HG02852 (cell line): ENCODE data around the gene PRKCB.

Experiments used
- ATAC-seq: cut with Tn5 transposase; IDR thresholded peaks from one replicate; pipeline ENCODE4 v1.9.1; 2021; ENCODE audit warnings: mild to moderate bottlenecking, moderate library complexity; ENCODE audit not compliant: unreplicated experiment

The PRKCB gene

DNA sequence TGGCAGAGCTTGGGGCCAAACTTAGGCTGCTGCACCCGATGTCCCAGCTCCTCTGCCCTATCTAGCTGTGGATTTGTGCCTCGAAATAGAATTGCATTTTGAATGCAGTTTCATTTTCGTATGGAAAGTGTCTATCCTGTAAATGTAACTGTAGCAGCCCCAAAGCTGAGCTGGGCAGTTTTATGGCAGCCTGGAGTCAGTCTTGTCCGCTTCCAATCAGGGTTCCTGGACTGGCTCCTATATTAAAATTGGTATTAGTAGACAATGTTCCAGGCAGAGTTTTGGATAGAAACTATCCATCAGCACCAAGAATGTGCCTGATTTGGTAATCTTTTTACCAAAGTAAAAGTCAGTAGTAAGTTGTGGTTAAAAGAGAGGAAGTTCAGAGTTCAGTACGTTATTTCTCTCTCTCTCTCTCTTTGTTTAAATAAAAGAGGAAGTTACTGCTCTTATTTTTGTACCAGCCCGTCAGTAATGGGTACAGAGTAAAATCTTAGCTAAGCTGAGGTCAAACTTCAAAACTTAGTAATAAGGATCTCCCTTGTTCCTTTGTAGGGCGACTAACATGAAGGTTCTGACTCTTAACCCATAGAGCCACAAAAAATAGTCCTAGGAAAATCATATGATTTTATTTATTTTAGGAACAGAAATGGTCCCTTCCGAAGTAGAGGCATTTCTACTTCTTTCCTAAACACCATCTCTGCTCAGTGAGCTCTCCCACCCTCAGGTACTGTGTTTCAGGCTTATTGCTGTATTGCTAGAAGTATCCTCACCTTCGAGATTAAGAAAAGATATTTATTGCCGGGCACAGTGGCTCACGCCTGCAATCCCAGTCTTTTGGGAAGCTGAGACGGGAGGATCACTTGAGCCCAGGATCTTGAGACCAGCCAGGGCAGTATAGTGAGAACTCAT lies 28.0 kb downstream of the PRKCB start:
- ATAC-seq, result peak; percentile 82

DNA sequence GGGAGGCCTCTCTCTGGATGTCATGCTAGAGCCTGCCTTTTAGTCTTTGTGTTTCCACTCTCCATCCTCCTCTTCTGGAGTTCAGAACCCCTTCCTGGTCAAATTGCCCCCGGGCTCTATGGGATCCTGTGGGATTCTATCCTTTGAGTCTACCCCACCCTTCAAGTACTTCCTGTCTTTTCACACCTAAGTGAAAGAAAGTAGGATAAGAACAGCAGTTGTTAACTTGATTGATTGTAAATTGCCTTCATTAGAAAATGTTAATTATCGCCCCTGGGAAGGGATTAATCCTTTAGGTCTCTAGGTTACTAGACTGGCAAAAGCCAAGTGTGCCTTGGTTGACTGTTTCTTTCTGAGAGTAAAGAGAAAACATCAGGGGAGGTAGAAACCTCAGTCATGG lies 30.1 kb downstream of the PRKCB start:
- no peak for ATAC-seq

DNA sequence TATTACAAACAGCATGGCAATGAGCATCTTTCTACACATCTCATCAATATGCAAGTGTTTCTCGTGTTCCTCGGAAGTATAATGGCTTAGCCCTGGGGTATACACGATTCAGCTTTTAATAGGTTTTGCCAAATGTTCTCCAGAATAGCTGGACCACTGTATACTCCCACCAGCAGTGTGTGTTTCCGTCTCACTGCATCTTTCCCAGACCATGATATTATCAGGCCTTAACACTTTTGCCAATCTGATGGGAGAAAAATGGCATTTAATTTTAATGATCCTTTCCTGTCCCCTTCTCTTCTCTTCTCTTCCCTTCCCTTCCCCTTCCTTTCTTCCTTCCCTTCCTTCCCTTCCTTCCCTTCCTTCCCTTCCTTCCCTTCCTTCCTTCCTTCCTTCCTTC lies 30.8 kb downstream of the PRKCB start:
- no peak for ATAC-seq

DNA sequence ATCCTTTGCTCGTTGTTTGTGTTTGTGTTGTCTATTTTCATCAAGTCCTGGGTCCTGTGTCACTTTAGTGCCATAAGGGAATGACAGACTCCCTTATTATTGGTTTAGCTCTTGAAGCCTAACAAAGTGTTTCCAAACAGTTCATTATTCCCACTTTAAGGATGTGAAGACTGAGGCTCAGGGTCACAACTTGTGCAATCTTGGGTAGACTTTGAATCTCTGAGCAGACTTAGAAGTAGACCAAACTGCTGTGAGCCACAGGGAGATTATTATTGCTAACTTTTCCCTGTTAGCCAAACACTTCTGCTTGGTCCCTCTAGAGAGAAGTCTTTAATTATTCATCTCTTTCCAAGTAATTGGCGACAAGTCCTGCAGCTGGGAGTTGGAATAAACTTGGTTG lies 31.8 kb downstream of the PRKCB start:
- ATAC-seq, result no peak

DNA sequence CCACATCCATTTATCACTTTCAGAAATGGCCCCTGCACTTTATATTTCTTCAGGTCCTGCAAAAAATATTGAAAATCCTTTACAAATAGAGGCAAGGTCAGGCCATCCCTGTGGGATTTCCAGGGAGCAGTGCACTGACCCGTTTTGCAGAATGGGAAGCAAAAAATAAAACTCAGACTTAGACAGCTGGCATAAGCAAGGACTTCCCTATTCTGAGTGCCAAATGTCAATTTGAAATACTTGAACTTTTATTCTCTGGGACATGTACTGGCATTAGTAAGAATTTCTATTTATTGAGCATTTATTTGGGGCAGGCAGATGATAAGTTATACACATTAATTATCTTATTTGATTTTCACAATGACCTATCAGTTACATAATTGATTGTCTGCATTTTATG lies 32.4 kb downstream of the PRKCB start:
- no peak for ATAC-seq

DNA sequence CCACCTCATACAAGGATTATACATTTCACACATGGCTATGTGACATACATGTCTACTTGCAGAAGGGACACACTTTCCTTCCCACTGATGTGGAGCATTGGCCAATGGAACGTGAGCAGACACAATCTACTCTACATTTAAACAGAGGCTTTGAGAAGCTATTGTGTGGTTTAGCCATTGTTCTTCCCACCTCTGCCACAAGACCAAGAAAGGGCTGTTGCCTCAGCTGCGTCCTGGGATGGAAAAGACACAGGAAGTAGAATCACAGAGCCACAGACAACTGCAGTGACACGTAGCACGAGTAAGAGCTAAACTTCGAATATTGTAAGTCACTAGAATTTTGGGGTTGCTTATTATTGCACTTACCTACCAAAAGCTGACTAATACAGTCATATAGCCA lies 33.3 kb downstream of the PRKCB start:
- ATAC-seq, result no peak

DNA sequence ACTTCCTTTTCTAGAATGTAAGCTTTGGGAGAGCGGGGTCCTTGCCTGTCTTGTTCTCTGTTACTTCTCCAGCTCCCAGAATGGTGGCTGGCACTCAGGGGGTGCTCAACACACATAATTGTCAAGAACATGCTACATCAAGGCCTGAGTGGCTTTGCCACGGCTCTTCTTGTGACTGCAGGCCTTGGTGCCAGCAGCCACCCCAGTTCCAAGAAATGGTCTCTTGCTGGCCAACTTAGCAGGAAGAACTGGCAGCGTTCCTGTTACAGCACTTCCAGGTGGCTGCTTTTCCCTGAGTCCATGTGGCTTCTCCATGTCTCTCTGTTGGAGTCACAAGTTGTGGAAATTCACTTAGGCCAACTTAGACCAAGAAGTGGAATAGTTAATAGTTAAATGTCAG lies 36.1 kb downstream of the PRKCB start:
- no peak for ATAC-seq

DNA sequence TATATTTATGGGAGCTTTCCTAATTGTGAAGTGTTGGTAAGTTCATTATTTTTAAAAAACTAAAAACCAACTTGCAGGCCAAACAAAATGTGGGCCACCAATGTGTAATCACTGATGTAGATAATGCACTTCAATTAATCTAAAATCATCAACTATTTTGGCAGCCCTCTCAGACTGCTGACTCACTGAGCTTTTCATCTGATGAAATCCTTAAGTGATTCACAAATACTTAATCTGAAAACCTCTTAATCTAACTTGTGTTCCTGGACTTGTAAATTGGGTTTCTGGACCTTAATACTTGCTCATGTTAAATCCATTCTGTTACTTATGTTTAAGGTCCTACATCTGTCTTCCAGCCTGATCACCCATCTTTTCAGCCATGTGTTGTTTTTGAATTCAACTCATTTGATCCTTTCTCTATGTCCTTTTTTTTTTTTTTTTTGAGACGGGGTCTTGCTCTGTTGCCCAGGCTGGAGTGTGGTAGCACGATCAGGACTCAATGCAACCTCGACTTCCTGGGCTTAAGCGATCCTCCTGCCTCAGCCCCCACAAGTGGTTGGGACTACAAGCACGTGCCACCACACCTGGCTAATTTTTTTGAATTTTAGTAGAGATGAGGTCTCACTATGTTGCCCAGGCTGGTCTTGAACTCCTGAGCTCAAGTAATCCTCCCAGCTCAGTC lies 39.0 kb downstream of the PRKCB start:
- ATAC-seq, result no peak

DNA sequence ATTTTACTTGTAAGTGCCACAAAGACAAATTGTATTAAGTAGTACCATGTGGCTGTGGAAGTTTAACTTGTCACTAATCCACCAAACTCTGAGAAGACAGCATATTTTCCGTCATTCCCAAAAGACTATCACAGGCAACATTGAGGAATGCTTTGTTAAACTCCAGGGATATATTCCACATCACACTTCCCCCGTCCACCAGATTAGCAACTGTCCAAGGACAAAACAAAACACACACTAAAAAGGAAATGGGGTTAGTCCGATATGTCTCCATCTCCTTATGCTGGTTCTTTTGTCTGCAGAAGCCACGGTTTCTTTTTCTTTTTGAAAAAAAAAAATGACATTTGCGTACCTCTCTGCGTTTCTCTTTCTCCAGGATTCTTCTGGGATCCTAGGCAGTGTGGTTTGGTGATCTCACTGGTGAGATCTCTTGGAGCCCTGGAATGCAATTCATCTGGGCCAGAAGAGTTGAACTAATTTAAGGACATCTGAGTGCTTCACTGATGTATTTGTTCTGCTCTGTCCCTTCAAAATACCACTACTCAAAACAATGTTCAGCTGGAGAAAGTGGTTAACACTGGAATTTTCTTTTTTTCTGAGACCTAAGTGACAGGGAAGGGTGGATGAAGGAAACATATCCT lies 40.6 kb downstream of the PRKCB start:
- ATAC-seq, result no peak

DNA sequence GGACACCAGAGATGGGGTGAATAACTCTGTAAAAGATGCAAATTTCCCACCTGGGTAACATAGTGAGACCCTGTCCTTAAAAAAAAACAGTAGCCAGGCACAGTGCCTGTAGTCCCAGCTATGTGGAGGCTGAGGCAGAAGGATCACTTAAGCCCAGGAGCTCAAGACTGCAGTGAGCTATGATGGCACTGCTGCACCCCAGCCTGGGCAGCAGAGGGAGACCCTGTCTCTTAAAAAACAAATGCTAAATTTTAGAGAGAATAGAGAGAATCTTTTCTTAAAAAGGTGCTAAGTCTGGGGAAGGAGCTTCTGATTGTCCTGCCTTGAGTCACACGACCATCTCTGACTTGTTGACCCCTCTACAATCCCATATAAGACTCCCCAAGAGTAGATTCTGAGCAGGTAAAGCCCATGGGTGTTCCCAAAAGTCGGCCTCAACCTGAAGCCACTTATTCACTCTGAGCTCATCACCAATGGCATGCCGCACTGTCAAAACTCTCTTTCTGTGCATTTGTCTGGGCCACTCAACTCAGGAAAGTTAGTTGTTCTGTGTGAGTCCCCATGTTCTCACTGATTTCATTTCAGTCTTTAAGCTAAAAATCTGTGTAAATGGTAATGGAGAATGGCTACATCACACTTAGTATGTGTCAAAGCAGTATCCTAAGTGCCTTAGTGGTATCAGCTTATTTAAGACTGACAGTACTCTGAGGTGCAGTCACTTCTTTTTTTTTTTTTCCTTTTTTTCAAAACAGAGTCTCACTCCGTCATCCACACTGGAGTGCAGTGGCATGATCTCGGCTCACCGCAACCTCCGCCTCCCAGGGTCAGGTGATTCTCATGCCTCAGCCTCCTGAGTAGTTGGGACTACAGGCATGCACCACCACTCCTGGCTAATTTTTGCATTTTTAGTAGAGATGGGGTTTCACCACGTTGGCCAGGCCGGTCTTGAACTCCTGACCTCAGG lies 41.6 kb downstream of the PRKCB start:
- ATAC-seq, result no peak

DNA sequence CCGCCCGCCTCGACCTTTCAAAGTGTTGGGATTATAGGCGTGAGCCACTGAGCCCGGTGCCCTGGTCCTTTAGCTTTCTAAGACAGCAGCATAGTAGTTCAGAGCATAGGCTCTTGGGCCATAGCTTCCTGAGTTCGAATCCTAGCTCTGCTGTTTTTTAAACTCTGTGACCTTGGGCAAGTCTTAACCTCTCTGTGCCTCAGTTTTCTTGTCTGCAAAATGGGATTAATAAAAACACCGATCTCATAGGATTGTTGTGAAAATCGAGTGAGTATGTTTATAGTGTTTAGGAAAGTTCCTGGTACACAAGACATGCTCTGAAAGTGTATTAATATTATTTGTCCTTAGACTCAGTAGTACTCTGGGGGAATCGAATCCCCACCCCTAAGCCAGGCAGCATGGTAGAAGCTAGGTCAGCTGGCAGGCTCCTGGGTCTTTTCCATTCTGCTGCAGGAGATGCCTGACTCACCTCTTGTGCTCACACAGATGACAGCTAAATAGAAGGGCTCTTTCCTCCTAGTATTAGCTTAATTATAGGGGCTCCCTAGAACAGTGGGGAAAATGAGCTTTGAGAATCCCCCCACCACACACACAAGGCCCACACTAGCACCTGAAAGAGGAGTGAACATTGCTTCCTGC lies 44.1 kb downstream of the PRKCB start:
- ATAC-seq, result no peak

DNA sequence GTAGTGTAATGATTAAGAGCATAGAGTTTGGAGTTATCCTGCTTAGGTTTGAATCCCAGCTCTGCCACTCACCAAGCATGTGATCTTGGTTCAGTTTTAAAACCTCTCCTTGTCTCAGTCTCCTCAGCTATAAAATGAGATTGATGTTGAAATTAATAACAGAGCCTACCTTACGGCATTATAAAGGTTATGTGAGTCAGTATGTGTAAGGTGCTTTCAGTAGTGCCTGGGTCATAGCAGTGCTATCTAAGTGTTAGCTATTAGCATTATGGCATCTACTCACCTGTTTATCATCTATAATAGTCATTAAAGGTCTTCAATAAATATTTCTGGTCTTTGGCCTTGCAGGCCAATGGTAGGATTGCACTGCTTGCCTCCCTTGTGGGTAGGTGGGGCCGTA lies 53.4 kb downstream of the PRKCB start:
- ATAC-seq, result no peak

DNA sequence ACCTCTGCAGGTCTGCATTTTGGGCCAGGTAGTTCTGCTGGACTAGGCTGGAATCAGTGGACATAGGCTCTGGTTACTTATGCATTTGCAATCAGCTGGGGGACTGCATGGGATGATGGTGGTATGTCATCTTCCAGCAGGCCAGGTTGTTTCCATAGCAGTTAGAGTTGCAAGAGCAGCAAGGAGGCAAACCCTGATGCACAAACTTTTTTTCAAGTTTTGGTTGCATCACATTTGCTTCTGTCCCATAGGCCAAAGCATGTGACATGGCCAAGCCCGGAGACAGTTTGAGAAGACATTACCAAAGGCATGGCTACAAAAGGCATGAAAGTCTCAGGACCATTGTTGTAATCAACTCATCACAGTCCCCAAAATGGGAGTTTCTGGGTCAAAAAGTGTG lies 58.2 kb downstream of the PRKCB start:
- no peak for ATAC-seq

DNA sequence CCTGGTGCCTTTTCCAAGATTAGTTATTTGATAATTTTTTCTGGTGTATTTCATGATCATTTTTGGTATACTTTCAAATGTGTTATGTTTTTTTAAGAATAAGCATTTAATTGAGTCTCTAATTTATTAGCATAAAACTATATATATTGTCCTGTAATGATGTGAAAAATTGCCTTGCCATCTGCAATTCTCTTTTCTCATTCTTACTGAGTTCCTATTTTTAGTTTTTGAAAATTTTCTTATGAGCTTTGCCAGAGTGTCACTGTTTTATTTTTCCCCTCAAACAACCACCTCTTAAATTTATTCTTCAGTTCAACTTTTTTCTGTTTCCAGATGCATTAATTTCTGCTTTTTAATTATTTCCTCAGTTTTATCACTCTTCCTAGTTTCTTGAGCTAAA lies 59.3 kb downstream of the PRKCB start:
- no peak for ATAC-seq

DNA sequence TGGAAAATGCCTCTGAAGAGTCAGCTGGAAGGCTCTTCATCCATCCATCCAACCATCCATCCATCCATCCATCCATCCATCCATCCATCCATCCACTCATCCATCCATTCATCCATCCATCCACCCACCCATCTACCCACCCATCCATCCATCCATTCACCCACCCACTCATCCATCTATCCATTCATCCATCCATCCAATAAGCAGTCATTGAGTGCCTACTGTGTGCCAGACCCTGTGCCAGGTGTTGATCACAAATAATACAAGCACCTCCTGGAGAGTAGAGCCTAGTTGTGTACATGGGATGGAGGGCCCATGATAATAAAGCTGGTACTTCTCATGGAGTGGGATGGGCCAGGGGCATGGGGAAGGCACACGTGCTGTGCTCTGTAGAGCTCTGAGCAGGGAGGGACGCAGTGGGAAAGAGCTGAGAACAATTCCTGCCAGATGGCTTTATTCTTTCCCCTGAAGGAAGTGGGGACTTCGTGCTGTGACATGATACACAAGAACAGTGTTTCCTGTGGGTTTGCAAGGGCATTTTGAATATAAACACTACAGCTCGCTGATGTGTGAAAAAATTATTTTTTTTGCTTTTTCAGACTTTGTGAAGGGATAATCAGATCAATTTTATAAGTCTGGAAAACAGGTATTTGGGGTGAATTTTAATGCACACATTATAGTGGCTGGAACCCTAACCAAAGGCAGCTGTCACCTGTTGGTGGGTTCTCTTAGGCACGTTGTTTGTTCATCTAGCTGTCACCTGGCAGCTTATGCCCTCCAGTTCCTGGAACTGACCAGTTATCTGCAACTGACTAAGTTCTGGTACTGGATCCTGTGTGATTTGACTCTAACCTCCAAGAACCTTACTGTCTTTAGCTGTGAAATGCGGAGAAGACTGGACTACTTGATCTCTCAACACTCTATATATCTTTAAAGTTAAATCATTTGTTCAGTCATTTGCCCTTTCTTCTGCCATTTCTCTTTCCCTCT lies 61.3 kb downstream of the PRKCB start:
- no peak for ATAC-seq

DNA sequence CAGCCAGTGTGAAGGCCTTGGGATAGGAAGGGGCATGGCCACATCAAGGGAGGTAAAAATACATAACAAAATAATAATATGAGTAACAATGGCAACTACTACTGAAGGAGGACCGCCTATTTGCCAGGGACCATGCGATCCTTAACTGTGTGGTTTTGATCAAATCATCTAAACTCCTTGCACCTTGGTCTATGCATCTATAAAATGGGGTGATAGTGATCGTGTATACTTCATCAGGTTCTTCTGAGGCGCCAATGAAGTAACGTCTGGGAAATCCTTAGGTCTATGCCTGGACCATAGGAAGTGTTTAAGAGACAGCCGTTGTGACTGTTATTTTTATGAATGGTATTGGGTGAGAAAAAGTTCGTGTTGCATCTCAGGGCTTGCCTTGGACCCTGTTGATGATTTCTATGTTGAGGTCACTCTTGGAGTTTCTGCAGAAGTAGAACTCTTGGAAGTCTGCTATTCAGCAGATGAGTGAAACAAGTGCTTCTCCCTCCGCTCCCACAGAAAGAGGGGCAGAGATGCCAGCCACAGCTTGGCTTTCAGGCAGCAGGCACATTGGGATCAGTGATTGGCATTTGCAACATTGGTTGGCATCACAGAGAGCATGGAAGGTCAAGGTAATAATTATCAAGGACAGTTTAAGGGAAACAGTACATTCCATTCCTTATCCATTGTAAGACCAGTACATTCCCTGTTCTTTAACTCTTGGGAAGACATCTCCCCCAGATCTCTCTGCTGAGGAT lies 63.1 kb downstream of the PRKCB start:
- no peak for ATAC-seq

DNA sequence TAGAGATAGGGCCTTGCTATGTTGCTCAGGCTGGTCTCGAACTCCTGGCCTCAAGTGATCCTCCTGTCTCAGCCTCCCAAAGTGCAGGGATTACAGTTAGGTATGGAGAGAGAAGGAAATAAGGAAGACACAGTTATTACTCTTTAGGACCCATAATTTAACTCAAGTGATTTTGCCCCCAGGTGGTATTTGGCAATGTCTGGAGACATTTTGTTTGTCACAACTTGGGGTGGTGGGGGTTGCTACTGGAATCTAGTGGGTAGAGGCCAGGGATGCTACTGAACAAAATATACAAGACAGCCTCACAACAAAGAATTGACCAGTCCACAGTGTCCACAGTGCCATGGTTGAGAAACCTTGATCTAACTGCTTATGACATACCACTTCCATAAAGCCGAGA lies 64.1 kb downstream of the PRKCB start:
- no peak for ATAC-seq

DNA sequence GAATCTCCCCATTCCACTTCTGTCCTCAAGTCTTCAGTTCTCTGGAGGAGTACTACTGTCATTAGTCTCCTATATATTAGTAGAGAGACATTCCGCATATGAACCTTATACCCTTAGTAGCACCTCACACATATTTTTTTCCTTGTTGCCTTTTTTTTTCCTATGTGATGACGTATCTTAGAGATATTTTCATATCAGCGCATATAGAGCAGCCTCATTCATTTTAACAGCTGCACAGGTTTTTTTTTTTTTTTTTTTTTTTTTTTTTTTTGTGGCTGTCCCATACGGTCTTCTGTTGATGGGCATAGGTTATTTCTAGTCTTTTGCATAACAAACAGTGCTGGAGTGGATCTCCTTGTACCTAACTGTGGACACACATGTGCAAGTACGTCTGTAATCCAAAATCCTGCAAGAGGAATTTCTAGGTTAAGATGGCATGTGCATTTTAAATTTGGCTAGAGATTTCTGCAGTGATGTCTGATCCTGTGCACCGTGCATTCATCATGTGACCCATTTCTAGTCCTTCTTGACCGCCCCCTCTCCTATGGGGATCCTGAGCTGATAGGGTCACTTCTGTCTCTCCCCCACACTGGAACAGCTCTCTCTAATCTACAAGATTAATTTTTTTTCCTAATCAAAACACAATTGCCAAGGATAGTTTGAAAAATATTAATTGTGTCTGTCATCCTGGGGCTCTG lies 64.8 kb downstream of the PRKCB start:
- no peak for ATAC-seq
